Measurements from ENCODE around the gene LATS1.
A peak's percentile ranks its signal among the peaks of the same experiment; 100 is the strongest.
"Not testable (repeated sequence)": the region's sequence is repeated elsewhere in the genome, so short reads cannot be mapped to it uniquely, and the experiment has no call there.

The LATS1 gene

GRCh38 chr6:149681209-149681608, 36.7 kb downstream of the LATS1 start:
- TF ChIP-seq, protein P1, sequence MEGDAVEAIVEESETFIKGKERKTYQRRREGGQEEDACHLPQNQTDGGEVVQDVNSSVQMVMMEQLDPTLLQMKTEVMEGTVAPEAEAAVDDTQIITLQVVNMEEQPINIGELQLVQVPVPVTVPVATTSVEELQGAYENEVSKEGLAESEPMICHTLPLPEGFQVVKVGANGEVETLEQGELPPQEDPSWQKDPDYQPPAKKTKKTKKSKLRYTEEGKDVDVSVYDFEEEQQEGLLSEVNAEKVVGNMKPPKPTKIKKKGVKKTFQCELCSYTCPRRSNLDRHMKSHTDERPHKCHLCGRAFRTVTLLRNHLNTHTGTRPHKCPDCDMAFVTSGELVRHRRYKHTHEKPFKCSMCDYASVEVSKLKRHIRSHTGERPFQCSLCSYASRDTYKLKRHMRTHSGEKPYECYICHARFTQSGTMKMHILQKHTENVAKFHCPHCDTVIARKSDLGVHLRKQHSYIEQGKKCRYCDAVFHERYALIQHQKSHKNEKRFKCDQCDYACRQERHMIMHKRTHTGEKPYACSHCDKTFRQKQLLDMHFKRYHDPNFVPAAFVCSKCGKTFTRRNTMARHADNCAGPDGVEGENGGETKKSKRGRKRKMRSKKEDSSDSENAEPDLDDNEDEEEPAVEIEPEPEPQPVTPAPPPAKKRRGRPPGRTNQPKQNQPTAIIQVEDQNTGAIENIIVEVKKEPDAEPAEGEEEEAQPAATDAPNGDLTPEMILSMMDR (conservative IDR thresholded peaks at IDR 0.05; ENCODE audit: control insufficient read depth, insufficient read depth, low read depth, low read length): no peak
- no peak for DNase-seq (ENCODE audit: low read depth)
- no peak overlapping the region for H3K4me3 ChIP-seq (ENCODE audit: control insufficient read depth, low read depth, low read length)

GRCh38 chr6:149680503-149680902, 37.4 kb downstream of the LATS1 start:
- H3K4me3 ChIP-seq (ENCODE audit: control insufficient read depth, low read depth, low read length): no peak overlapping the region
- no peak for DNase-seq (ENCODE audit: low read depth)
- TF ChIP-seq, protein P1 (conservative IDR thresholded peaks at IDR 0.05; ENCODE audit: control insufficient read depth, insufficient read depth, low read depth, low read length): no peak

- H3K4me3 ChIP-seq (ENCODE audit: control insufficient read depth, low read depth, low read length); DNase-seq (ENCODE audit: low read depth): not testable (repeated sequence)
These were observed 45.6 kb downstream of the LATS1 start for GRCh38 chr6:149672265-149672664.

DNA sequence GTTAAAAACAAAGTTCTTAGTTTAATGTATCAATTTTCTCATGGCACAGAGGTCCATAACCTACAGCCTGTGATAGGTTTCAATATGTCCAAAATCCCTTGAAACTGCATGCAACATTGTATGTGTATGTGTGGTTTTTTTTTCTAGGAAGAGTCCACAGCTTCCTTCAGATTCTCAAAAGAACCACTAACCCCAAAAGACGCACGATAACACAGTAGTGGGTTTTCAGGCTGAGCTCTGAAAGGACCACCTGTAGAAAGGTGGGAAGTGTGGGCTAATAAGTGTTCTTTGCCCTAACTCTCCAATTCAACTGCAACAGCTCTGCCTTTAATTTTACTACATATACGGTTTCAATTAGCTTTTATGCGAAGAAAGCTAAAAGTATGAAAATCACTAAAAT, 57.9 kb downstream of the LATS1 start:
- TF ChIP-seq, protein P1 (conservative IDR thresholded peaks at IDR 0.05; ENCODE audit: control insufficient read depth, insufficient read depth, low read depth, low read length): no peak
- H3K4me3 ChIP-seq (ENCODE audit: control insufficient read depth, low read depth, low read length): no peak overlapping the region
- DNase-seq (ENCODE audit: low read depth): no peak

DNA sequence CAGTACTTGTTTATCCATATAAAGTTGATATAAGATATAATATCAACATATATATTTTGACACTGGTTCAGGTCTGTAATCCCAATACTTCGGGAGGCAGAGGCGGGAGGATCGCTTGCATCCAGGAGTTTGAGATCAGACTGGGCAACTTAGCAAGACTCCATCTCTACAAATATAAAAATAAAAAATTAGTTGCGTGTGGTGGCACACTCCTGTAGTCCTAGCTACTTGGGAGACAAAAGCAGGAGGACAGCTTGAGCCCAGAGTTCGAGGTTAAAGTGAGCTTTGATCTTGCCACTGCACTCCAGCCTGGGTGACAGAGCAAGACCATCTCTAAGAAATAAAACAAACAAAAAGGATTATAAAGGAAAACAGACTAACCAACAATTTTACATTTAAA, 60.5 kb downstream of the LATS1 start:
- H3K4me3 ChIP-seq (ENCODE audit: control insufficient read depth, low read depth, low read length): no peak overlapping the region
- TF ChIP-seq, protein P1 (conservative IDR thresholded peaks at IDR 0.05; ENCODE audit: control insufficient read depth, insufficient read depth, low read depth, low read length): no peak
- no peak for DNase-seq (ENCODE audit: low read depth)

GRCh38 chr6:149651056-149651455, 66.8 kb downstream of the LATS1 start:
- H3K4me3 ChIP-seq (ENCODE audit: control insufficient read depth, low read depth, low read length): no peak overlapping the region
- no peak for DNase-seq (ENCODE audit: low read depth)
- TF ChIP-seq, protein P1 (conservative IDR thresholded peaks at IDR 0.05; ENCODE audit: control insufficient read depth, insufficient read depth, low read depth, low read length): no peak

GRCh38 chr6:149648148-149649145, 69.5 kb downstream of the LATS1 start, which contains the start of gene KATNA1:
Gene KATNA1, minus strand, starts transcription at chr6:149648714. Its CDS starts 10,167 bp downstream, at chr6:149638547.
- TF ChIP-seq, protein P1 (conservative IDR thresholded peaks at IDR 0.05; ENCODE audit: control insufficient read depth, insufficient read depth, low read depth, low read length): no peak
- peak within 1 kb of the TSS; percentile 94 for H3K4me3 ChIP-seq (ENCODE audit: control insufficient read depth, low read depth, low read length)
- peak; percentile 65 for DNase-seq (ENCODE audit: low read depth)

Measured in fibroblast of mammary gland (primary cell).